OCI-LY7 (cell line): ENCODE results near the gene STXBP5.

Experiments
- EZH2phosphoT487 ChIP-seq: fragments of 200-600 bp; sonication (generic); IDR thresholded peaks from 2 replicates; pipeline ENCODE4 v1.6.1; 2018; ENCODE audit warnings: low read depth, borderline replicate concordance, mild to moderate bottlenecking, mixed run types, antibody characterized with exemption, low read length, moderate library complexity, mixed read lengths
- TF ChIP-seq, protein P1 (sequence below): fragments of 200-600 bp; sonication (generic); conservative IDR thresholded peaks from 2 replicates; pipeline ENCODE4 v1.5.1; 2014; ENCODE audit warnings: mild to moderate bottlenecking, antibody characterized with exemption, low read length, moderate library complexity, mixed read lengths

DNA sequence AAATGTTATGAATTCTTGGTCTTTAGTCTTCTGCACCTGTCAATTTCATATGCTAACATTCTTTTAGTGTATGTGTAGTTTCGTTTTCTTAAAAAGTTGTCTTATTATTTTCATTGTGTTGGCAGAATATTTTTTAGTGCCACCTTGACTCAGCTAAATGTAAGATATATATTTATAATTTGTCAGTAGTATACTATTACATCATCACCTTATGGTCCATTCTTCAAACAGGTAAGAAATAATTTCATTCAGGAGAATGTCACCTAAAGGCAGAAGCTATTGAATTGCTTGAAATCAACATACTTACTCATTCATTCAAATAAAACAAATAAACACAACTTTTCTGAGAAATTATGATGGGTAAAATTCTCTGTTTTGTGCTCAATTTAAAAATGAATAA lies 3.5 kb upstream of the STXBP5 start:
- TF ChIP-seq, protein P1, sequence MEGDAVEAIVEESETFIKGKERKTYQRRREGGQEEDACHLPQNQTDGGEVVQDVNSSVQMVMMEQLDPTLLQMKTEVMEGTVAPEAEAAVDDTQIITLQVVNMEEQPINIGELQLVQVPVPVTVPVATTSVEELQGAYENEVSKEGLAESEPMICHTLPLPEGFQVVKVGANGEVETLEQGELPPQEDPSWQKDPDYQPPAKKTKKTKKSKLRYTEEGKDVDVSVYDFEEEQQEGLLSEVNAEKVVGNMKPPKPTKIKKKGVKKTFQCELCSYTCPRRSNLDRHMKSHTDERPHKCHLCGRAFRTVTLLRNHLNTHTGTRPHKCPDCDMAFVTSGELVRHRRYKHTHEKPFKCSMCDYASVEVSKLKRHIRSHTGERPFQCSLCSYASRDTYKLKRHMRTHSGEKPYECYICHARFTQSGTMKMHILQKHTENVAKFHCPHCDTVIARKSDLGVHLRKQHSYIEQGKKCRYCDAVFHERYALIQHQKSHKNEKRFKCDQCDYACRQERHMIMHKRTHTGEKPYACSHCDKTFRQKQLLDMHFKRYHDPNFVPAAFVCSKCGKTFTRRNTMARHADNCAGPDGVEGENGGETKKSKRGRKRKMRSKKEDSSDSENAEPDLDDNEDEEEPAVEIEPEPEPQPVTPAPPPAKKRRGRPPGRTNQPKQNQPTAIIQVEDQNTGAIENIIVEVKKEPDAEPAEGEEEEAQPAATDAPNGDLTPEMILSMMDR, result no peak
- no peak for TF ChIP-seq EZH2phosphoT487
